Astrocyte of the cerebellum (primary cell): ENCODE measurements around the gene KRT74.

ENCODE experiments used
- DNase-seq: peaks from one replicate; pipeline ENCODE4 v3.0.0-alpha.2; 2011; ENCODE audit warnings: low read depth
- H3K4me3 ChIP-seq: 2 replicates; pipeline ENCODE4 v1.5.1; 2011; ENCODE audit warnings: mild to moderate bottlenecking, low read depth, low read length, moderate library complexity
- CTCF ChIP-seq: IDR thresholded peaks from 2 replicates; pipeline ENCODE4 v1.5.1; 2012; ENCODE audit warnings: low read length, low read depth, moderate library complexity, mild to moderate bottlenecking; ENCODE audit errors: missing control alignments
- in situ Hi-C: cut with HindIII; loops from 2 replicates; pipeline ENCODE4 v1.10.0; 2017; ENCODE audit warnings: low sequenced_read_pairs

The KRT74 gene

GRCh38 chr12:52551216-52551865, 22.3 kb downstream of the KRT74 start:
- no peak for TF ChIP-seq CTCF
- in situ Hi-C loops = no loop called here
- no peak overlapping the region for H3K4me3 ChIP-seq
- no peak for DNase-seq

GRCh38 chr12:52546126-52546525, 27.5 kb downstream of the KRT74 start:
- no peak for DNase-seq
- TF ChIP-seq CTCF = no peak
- in situ Hi-C loops = no loop called here
- H3K4me3 ChIP-seq = no peak overlapping the region

- in situ Hi-C loops = no loop called here
- no peak for DNase-seq
- TF ChIP-seq CTCF = no peak
- no peak overlapping the region for H3K4me3 ChIP-seq
Observed at GRCh38 chr12:52543985-52544883, 29.4 kb downstream of the KRT74 start.

GRCh38 chr12:52542785-52543318, 30.8 kb downstream of the KRT74 start:
- H3K4me3 ChIP-seq = no peak overlapping the region
- no peak for TF ChIP-seq CTCF
- in situ Hi-C loops = no loop called here
- DNase-seq = no peak

DNA sequence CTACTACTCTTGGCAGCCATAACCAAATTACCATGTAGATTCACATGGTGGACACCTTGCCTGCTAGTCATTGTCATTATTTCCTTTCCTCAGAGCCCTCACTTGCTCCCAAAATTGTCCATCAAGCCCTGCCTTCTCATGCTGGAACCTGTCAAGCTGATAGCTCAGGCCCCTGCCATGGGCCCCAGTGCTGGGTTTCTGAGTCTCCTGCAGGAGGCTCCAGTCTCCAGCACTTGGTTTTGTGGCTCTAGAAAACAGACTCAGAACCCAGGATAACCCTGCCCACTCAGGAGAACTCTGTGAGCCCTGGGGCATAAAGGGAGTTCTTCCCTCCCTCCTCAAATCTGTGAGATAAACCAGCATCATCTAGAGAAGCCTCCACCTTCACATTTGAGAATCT, 31.5 kb downstream of the KRT74 start:
- no peak for DNase-seq
- no peak for TF ChIP-seq CTCF
- no peak overlapping the region for H3K4me3 ChIP-seq
- in situ Hi-C loops = no loop called here

DNA sequence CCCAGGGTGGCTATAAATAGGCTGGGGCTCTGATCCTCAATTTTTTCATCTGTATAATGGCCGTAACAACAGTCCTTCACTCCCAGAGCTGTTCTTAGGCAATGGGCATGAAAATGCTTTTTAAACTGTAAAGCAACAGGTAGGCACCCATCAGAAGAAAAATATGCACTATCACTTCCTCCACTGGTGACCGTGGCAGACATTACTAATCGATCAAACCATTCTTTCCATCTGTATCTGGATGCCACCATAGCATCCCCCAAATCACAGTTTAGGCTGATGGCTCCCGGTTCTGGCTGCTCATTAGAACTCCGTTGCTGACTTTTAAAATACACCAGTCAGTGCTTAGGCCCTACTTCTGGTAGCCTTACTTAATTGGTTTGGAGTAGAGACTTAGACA, 31.9 kb downstream of the KRT74 start:
- DNase-seq = no peak
- in situ Hi-C loops = no loop called here
- no peak overlapping the region for H3K4me3 ChIP-seq
- no peak for TF ChIP-seq CTCF
